Ishikawa (cell line): ENCODE results near the gene NDOR1.

ENCODE experiments used
- CEBPB ChIP-seq: IDR thresholded peaks from 2 replicates; pipeline ENCODE4 v1.6.1; 2012
- CREB1 ChIP-seq: IDR thresholded peaks from 2 replicates; pipeline ENCODE4 v1.6.1; 2012; ENCODE audit warnings: low read depth
- EGR1 ChIP-seq: IDR thresholded peaks from 2 replicates; pipeline ENCODE4 v1.6.1; 2012
- EP300 ChIP-seq: IDR thresholded peaks from 2 replicates; pipeline ENCODE4 v1.6.1; 2012; ENCODE audit warnings: borderline replicate concordance
- FOXM1 ChIP-seq: IDR thresholded peaks from 2 replicates; pipeline ENCODE4 v1.6.1; 2012; ENCODE audit warnings: low read depth, borderline replicate concordance
- MAX ChIP-seq: IDR thresholded peaks from 2 replicates; pipeline ENCODE4 v1.6.1; 2012
- NFIC ChIP-seq: IDR thresholded peaks from 2 replicates; pipeline ENCODE4 v1.6.1; 2012
- RAD21 ChIP-seq: IDR thresholded peaks from 2 replicates; pipeline ENCODE4 v1.6.1; 2012; ENCODE audit warnings: low read depth
- REST ChIP-seq: IDR thresholded peaks from 2 replicates; pipeline ENCODE4 v1.6.1; 2012; ENCODE audit warnings: low read depth, mild to moderate bottlenecking
- TAF1 ChIP-seq: IDR thresholded peaks from 2 replicates; pipeline ENCODE4 v1.6.1; 2012; ENCODE audit warnings: low read depth, mild to moderate bottlenecking
- TCF12 ChIP-seq: IDR thresholded peaks from 2 replicates; pipeline ENCODE4 v1.6.1; 2012; ENCODE audit warnings: low read depth
- TEAD4 ChIP-seq: IDR thresholded peaks from 2 replicates; pipeline ENCODE4 v1.6.1; 2012
- USF1 ChIP-seq: IDR thresholded peaks from 2 replicates; pipeline ENCODE4 v1.6.1; 2012
- YY1 ChIP-seq: IDR thresholded peaks from 2 replicates; pipeline ENCODE4 v1.6.1; 2012; ENCODE audit warnings: low read depth
- ZBTB7A ChIP-seq: IDR thresholded peaks from 2 replicates; pipeline ENCODE4 v1.6.1; 2012; ENCODE audit warnings: low read depth

Gene NDOR1

GRCh38 chr9:137162505-137163364 is 42.8 kb upstream of the NDOR1 start:
- TF ChIP-seq RAD21 (no peak), EP300 (no peak), YY1 (no peak), EGR1 (no peak), TCF12 (no peak), CEBPB (no peak), TAF1 (no peak), MAX (no peak), FOXM1 (no peak), CREB1 (no peak), ZBTB7A (no peak), TEAD4 (no peak), NFIC (no peak), REST (no peak), USF1 (no peak)

- TF ChIP-seq REST, result no peak
- TF ChIP-seq ZBTB7A, result no peak
- TF ChIP-seq CREB1, result no peak
Measured at GRCh38 chr9:137163365-137163715, 42.2 kb upstream of the NDOR1 start.

GRCh38 chr9:137163805-137164204 is 41.7 kb upstream of the NDOR1 start:
- TF ChIP-seq USF1 (no peak), NFIC (no peak), REST (no peak), MAX (no peak), CREB1 (no peak), TEAD4 (no peak), TCF12 (no peak), ZBTB7A (no peak), YY1 (no peak), EP300 (no peak), EGR1 (no peak), FOXM1 (no peak)

DNA sequence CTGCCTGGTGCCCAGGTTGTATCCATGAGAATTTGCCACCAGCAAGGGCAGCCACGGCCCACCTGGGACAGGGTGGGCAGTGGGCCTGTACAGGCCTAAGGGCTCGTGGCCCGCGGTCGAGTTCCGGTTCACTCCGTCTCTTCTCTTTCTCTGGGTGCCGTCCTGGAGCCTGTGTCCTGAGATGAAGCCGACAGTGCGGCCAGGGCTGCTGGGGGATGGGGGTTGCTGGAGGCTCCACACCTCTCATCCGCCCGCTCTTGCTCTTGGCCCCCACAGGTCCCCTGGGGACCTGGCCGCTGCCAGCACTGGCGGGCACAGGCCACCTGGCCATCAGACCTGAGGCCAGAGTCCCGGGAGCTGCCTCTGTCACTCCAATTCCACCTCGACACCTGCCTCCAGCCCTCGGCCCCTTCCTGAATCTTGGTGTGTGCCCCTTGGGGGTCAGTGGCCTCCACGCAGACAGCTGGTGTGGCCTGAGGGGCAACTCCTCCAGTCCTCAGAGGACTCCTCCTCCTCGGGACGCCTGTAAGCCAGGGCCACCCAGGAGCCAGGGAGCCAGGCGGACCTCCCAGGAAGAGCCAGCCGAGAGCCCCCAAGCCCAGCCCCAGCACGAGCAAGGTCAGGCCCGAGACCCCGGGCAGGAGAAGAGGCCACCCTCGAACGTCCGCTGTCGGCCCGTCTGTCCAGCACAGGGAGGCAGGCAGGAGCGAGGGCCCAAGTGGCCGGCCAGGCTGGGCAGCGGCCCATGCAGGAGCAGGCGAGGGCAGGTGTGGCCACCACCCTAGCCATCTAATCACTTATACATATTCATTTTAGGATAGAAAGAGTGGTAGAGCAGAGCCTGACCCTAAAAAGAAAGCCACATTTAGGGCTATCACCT is 40.9 kb upstream of the NDOR1 start:
- TF ChIP-seq MAX (no peak), TEAD4 (no peak), USF1 (no peak), CEBPB (no peak), FOXM1 (no peak), EP300 (no peak), NFIC (no peak), YY1 (no peak), TAF1 (no peak), TCF12 (no peak), EGR1 (no peak)
